ENCODE data around the gene E2F1. TPM values are rescaled to one million over a fixed set of nuclear protein-coding genes. Genes with fewer than 3 reads are reported as not detected.

The E2F1 gene
- total RNA-seq, 1 experiment from 2014 or later = 44.2 TPM

DNA sequence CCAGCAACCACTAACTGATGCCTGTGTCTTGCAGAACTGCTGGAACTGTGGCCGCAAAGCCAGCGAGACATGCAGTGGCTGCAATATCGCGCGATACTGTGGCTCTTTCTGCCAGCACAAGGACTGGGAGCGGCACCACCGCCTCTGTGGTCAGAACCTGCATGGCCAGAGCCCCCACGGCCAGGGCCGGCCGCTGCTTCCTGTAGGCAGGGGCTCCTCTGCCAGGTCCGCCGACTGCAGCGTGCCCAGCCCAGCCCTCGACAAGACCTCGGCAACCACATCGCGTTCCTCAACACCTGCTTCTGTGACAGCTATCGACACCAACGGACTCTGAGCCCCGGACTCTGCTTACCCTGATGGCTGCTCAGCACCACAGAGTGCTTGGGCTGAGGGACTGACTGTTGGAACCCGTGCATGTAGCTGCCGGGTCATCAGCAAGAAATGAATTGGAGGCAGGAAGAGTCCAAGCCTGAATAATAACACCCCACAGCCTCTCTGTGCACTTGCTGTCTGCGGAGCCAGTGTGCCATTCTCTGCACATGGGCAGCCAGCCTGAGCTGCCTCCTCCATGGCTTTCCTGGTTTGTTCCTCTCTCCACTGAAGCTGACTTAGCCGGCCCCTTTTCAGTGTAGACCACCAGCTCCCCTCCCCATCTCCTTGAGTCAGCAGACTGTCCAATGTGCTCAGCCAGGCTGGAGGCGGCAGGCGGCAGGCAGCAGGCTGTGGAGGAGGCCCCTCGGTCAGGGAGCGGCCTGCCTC is 41.7 kb downstream of the E2F1 start (continued):
- TF ChIP-seq, protein P1, sequence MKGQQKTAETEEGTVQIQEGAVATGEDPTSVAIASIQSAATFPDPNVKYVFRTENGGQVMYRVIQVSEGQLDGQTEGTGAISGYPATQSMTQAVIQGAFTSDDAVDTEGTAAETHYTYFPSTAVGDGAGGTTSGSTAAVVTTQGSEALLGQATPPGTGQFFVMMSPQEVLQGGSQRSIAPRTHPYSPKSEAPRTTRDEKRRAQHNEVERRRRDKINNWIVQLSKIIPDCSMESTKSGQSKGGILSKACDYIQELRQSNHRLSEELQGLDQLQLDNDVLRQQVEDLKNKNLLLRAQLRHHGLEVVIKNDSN (CRISPR knock-in tag; IDR thresholded peaks at IDR 0.05) = no peak
- no peak for TF ChIP-seq KAT7 (CRISPR knock-in tag; IDR thresholded peaks at IDR 0.05; ENCODE audit: borderline replicate concordance)
- no peak for TF ChIP-seq CREB1 (CRISPR knock-in tag; IDR thresholded peaks at IDR 0.05)
- no peak for TF ChIP-seq MLX (CRISPR knock-in tag; IDR thresholded peaks at IDR 0.05)
- no peak for TF ChIP-seq SOX15 (CRISPR knock-in tag; IDR thresholded peaks at IDR 0.05)
- TF ChIP-seq TEAD1 (CRISPR knock-in tag; IDR thresholded peaks at IDR 0.05) = no peak
- no peak for TF ChIP-seq ZNF512 (CRISPR knock-in tag; IDR thresholded peaks at IDR 0.05; ENCODE audit: borderline replicate concordance)
- no peak for TF ChIP-seq NR3C1 (CRISPR knock-in tag; conservative IDR thresholded peaks at IDR 0.05; ENCODE audit: low read depth)
- TF ChIP-seq ZMAT4 (CRISPR knock-in tag; IDR thresholded peaks at IDR 0.05) = no peak
- no peak for TF ChIP-seq NR1H2 (CRISPR knock-in tag; IDR thresholded peaks at IDR 0.05)
- no peak for TF ChIP-seq ZNF425 (CRISPR knock-in tag; conservative IDR thresholded peaks at IDR 0.05)

DNA sequence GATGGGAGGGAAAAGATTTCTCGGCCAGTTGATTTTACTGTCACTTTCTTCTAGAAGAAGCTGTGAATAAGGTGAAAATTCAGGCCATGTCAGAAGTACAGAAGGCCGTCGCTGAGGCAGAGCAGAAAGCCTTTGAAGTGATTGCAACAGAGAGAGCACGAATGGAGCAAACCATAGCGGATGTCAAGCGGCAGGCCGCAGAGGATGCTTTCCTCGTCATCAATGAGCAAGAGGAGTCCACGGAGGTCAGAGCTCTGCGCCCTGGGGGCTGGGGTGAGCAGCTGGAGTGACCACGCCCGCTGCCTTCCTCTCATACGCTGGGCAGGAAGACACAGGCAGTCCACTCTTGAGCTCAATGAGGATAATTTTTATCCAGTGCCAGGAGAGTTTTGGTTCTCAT is 45.9 kb downstream of the E2F1 start:
- ATAC-seq = no peak
- POLR2A ChIA-PET = no interaction called here
- no peaks in the 10 kb centered on the region for H3K27me3 Mint-ChIP-seq (ENCODE audit: low read depth)
- TF ChIP-seq, protein P2, sequence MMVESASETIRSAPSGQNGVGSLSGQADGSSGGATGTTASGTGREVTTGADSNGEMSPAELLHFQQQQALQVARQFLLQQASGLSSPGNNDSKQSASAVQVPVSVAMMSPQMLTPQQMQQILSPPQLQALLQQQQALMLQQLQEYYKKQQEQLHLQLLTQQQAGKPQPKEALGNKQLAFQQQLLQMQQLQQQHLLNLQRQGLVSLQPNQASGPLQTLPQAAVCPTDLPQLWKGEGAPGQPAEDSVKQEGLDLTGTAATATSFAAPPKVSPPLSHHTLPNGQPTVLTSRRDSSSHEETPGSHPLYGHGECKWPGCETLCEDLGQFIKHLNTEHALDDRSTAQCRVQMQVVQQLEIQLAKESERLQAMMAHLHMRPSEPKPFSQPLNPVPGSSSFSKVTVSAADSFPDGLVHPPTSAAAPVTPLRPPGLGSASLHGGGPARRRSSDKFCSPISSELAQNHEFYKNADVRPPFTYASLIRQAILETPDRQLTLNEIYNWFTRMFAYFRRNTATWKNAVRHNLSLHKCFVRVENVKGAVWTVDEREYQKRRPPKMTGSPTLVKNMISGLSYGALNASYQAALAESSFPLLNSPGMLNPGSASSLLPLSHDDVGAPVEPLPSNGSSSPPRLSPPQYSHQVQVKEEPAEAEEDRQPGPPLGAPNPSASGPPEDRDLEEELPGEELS (CRISPR knock-in tag; IDR thresholded peaks at IDR 0.05) = no peak
- TF ChIP-seq JUN (CRISPR knock-in tag; IDR thresholded peaks at IDR 0.05) (no peak), GTF2I (CRISPR knock-in tag; conservative IDR thresholded peaks at IDR 0.05) (no peak), SOX15 (CRISPR knock-in tag; IDR thresholded peaks at IDR 0.05) (no peak), ZNF219 (CRISPR knock-in tag; IDR thresholded peaks at IDR 0.05; ENCODE audit: borderline replicate concordance) (no peak), GABPB1 (CRISPR knock-in tag; IDR thresholded peaks at IDR 0.05) (no peak), NFATC4 (CRISPR knock-in tag; IDR thresholded peaks at IDR 0.05) (no peak), ELF4 (CRISPR knock-in tag; IDR thresholded peaks at IDR 0.05; ENCODE audit: low read depth) (no peak), ZNF263 (CRISPR knock-in tag; IDR thresholded peaks at IDR 0.05; ENCODE audit: low read depth) (no peak), ATF1 (CRISPR knock-in tag; IDR thresholded peaks at IDR 0.05) (no peak), CDX4 (CRISPR knock-in tag; IDR thresholded peaks at IDR 0.05; ENCODE audit: borderline replicate concordance) (no peak), ZNF671 (CRISPR knock-in tag; IDR thresholded peaks at IDR 0.05) (no peak), KAT7 (CRISPR knock-in tag; IDR thresholded peaks at IDR 0.05; ENCODE audit: borderline replicate concordance) (no peak), ZNF232 (CRISPR knock-in tag; IDR thresholded peaks at IDR 0.05) (no peak)
- TF ChIP-seq, protein P3, sequence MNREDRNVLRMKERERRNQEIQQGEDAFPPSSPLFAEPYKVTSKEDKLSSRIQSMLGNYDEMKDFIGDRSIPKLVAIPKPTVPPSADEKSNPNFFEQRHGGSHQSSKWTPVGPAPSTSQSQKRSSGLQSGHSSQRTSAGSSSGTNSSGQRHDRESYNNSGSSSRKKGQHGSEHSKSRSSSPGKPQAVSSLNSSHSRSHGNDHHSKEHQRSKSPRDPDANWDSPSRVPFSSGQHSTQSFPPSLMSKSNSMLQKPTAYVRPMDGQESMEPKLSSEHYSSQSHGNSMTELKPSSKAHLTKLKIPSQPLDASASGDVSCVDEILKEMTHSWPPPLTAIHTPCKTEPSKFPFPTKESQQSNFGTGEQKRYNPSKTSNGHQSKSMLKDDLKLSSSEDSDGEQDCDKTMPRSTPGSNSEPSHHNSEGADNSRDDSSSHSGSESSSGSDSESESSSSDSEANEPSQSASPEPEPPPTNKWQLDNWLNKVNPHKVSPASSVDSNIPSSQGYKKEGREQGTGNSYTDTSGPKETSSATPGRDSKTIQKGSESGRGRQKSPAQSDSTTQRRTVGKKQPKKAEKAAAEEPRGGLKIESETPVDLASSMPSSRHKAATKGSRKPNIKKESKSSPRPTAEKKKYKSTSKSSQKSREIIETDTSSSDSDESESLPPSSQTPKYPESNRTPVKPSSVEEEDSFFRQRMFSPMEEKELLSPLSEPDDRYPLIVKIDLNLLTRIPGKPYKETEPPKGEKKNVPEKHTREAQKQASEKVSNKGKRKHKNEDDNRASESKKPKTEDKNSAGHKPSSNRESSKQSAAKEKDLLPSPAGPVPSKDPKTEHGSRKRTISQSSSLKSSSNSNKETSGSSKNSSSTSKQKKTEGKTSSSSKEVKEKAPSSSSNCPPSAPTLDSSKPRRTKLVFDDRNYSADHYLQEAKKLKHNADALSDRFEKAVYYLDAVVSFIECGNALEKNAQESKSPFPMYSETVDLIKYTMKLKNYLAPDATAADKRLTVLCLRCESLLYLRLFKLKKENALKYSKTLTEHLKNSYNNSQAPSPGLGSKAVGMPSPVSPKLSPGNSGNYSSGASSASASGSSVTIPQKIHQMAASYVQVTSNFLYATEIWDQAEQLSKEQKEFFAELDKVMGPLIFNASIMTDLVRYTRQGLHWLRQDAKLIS (CRISPR knock-in tag; IDR thresholded peaks at IDR 0.05; ENCODE audit: borderline replicate concordance) = no peak

More for the DNA sequence above, 45.9 kb downstream of the E2F1 start:
- DNase-seq (ENCODE audit: low spot score) = no peak
- Mint-ChIP-seq H3K4me3 (no peak overlapping the region), H3K27ac (no peak overlapping the region), H3K4me1 (no peaks in the 10 kb centered on the region), H3K36me3 (peaks cover 44% of the 10 kb centered on the region), H3K9me3 (no peaks in the 10 kb centered on the region)
- CTCF ChIA-PET = interaction anchor here (1.9 kb wide), 1 partner anchor 183 kb away, joined by 8 read pairs; no protein-coding TSS in a partner anchor

Measured in WTC11 (cell line).